ENCODE results near the gene POLG.
"Not testable (repeated sequence)": the region's sequence is repeated elsewhere in the genome, so short reads cannot be mapped to it uniquely, and the experiment has no call there.

Gene POLG

DNA sequence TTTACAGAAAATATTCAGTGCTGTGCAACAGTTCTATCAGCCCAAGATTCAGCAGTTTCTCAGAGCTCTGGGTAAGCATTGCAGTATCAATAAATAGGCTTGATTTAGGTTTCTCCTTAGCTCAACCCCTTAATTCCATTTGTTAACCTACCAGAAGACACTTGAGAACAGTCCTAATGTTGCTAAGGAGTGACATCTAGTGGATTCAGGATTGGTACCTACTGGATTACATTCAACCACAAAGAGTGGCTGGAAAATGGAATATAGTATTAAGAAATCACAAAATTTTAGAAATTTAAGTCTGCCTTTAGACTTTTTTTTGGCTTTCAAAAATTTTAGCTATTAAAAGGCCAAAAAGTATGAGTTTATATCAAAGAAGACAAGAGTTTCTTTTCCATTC is 34.7 kb downstream of the POLG start:
- H3K27me3 Mint-ChIP-seq, result no peaks in the 10 kb centered on the region
- ATAC-seq (replicated peaks) (no peak), DNase-seq (no peak)
- H3K27ac Mint-ChIP-seq, result peak overlapping the region in 1 of 2 donors; percentile 4
- no peaks in the 10 kb centered on the region for H3K9me3 Mint-ChIP-seq
- peaks cover 3% of the 10 kb centered on the region for H3K36me3 Mint-ChIP-seq (ENCODE audit: insufficient read depth)
- H3K4me1 Mint-ChIP-seq (ENCODE audit: low read depth in 2 of 2), result peaks cover 2 to 8% of the 10 kb centered on the region in 2 donors
- H3K4me3 Mint-ChIP-seq, result no peak overlapping the region

DNA sequence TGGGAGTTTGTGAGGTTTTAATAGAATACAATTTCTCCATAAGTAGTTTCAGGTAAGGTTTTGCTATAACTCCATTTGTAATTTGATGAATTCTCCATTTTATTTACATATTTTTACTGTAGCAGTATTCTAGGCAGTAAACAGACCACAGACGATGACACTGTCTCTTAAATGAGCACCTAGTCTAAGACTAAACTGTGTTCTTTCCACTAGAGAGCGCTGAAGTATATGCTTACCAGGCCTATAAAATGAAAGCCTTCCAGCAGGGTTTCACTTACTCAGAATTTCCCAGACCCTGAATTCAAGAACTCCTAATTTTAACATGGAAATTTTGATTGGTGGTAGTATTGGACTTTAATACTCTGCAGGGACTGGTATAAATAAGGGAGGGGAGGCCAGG is 41.6 kb downstream of the POLG start:
- Mint-ChIP-seq H3K4me3 (no peak overlapping the region), H3K9me3 (no peaks in the 10 kb centered on the region), H3K36me3 (ENCODE audit: insufficient read depth) (peaks cover 3% of the 10 kb centered on the region), H3K4me1 (ENCODE audit: low read depth in 2 of 2) (no peaks in the 10 kb centered on the region), H3K27me3 (no peaks in the 10 kb centered on the region), H3K27ac (peak overlapping the region in 1 of 2 donors; percentile 0)
- DNase-seq, result no peak
- ATAC-seq (replicated peaks), result no peak

DNA sequence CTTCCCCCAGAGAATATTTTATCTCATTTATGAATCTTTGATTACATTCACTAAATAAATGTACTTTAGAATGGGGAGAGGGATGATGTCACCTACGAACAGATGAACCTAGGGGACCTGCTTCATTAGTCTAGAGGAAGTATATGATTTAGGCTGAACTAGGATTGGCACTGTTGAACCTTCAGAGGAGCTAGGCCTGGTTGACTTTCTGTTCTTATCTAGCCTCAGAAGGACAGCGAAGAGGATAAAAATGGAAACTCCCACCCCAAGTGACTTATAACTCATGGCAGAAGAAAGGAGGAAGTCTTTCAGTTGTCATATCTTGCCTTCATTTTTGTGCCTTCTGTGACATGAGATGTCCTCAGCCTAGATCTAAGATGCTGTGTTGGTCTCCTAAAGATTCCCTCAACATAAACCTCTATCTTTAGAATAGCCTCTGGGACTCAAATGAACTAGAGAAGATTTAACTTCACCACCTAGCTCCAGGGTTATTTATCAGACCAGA is 42.6 kb downstream of the POLG start:
- Mint-ChIP-seq H3K27ac (peak overlapping the region in 1 of 2 donors; percentile 0), H3K9me3 (no peaks in the 10 kb centered on the region), H3K36me3 (ENCODE audit: insufficient read depth) (peaks cover 3% of the 10 kb centered on the region), H3K27me3 (no peaks in the 10 kb centered on the region), H3K4me1 (ENCODE audit: low read depth in 2 of 2) (no peaks in the 10 kb centered on the region), H3K4me3 (no peak overlapping the region)
- ATAC-seq (replicated peaks) (no peak), DNase-seq (no peak)

DNA sequence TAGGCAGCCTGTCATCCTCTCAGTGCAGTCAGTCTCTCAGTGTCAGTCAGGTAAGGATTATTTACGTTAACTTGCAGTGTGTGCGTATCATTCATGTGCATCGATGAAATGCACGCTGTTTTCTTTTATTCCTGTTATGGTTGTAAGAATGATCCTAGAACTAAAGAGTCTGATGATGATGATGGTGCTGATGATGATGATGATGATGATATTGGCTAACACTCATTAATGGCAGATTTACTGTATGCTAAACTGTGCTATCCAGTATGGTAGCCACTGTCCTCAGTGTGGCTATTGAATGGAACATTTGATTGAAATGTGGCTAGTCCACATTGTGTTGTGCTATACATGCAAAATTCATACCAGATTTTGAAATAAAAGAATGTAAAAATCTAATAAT is 51.4 kb downstream of the POLG start:
- DNase-seq (no peak), ATAC-seq (replicated peaks) (no peak)
- H3K4me3 Mint-ChIP-seq, result no peak overlapping the region
- no peaks in the 10 kb centered on the region for H3K27me3 Mint-ChIP-seq
- no peaks in the 10 kb centered on the region for H3K9me3 Mint-ChIP-seq
- no peak overlapping the region for H3K27ac Mint-ChIP-seq
- no peaks in the 10 kb centered on the region for H3K4me1 Mint-ChIP-seq (ENCODE audit: low read depth in 2 of 2)
- H3K36me3 Mint-ChIP-seq (ENCODE audit: insufficient read depth), result peaks cover 4% of the 10 kb centered on the region

DNA sequence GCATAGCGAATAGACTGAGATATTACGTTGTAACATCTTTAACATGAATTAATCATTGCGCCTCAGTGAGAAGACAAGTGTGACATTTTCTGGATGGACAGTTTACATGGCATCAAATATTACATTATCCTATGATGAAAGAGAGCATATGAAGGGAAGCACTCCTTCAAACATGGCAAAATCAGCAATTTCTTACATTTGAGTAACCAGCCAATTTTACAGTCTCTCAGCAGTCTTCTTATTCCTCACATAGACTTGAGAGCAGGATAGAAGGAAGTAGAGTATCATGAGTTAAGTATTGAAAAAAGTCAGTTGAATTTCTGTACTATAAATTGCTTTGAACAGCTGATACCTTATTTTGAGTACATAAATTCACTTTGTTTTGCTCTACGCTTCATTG is 52.0 kb downstream of the POLG start:
- Mint-ChIP-seq H3K9me3 (no peaks in the 10 kb centered on the region), H3K36me3 (ENCODE audit: insufficient read depth) (peaks cover 4% of the 10 kb centered on the region), H3K4me3 (no peak overlapping the region), H3K27me3 (no peaks in the 10 kb centered on the region), H3K4me1 (ENCODE audit: low read depth in 2 of 2) (no peaks in the 10 kb centered on the region), H3K27ac (no peak overlapping the region)
- DNase-seq (no peak), ATAC-seq (replicated peaks) (no peak)

DNA sequence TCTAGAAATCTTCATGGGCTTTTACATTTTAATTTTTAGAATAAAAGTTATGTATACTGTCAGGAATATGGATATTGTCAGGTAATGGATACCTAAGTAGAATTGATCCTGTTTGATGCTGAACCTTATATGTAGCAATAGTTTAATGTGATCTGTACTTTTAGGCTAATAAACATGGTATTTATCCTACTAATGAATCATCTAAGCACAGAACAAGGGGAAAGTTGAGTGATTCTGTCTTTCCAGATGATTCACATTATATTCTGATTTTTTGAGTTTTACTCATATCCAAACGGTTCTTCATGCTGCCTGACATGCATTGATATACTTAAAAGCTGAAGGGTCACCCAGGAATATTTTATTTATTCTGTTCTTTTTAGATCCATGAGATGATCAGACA is 56.3 kb downstream of the POLG start:
- H3K27ac Mint-ChIP-seq, result no peak overlapping the region
- H3K4me1 Mint-ChIP-seq (ENCODE audit: low read depth in 2 of 2), result no peaks in the 10 kb centered on the region
- no peaks in the 10 kb centered on the region for H3K36me3 Mint-ChIP-seq (ENCODE audit: insufficient read depth)
- DNase-seq, result no peak
- no peak overlapping the region for H3K4me3 Mint-ChIP-seq
- no peaks in the 10 kb centered on the region for H3K27me3 Mint-ChIP-seq
- ATAC-seq (replicated peaks), result no peak
- H3K9me3 Mint-ChIP-seq, result no peaks in the 10 kb centered on the region

DNA sequence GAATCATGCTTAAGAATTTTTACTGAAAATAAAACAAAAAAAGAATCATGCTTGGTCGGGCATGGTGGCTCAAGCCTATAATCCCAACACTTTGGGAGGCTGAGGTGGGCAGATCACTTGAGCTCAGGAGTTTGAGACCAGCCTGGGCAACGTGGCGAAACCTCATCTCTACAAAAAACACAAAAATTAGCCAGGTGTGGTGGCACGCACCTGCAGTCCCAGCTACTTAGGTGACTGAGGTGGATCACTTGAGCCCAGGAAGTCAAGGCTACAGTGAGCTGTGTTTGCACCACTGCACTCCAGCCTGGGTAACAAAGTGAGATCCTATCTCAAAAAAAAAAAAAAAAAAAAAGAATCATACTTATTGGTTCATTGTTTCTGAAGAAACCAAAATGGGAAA is 57.3 kb downstream of the POLG start:
- not testable (repeated sequence) for ATAC-seq (replicated peaks); DNase-seq; H3K4me1 Mint-ChIP-seq (ENCODE audit: low read depth in 2 of 2); H3K27me3 Mint-ChIP-seq; H3K9me3 Mint-ChIP-seq; H3K36me3 Mint-ChIP-seq (ENCODE audit: insufficient read depth); H3K27ac Mint-ChIP-seq; H3K4me3 Mint-ChIP-seq

Measured in effector memory CD8-positive, alpha-beta T cell (primary cell).